Testis (tissue), 3 donors: ENCODE data around the gene CDC42BPB. TPM values are rescaled to one million over a fixed set of nuclear protein-coding genes. Genes with fewer than 3 reads are reported as not detected.

ENCODE experiments used
- DNase-seq: peaks from one replicate; pipeline ENCODE4 v3.0.0-alpha.2; 2019
- H3K27ac ChIP-seq, 2 donors: fragments of 200-600 bp; sonication (generic); one replicate each; pipeline ENCODE4 v1.5.1; 2019
- H3K27me3 ChIP-seq: fragments of 200-600 bp; sonication (generic); one replicate; pipeline ENCODE4 v1.5.1; 2019
- H3K36me3 ChIP-seq: fragments of 200-600 bp; sonication (generic); one replicate; pipeline ENCODE4 v1.5.1; 2017; ENCODE audit warnings: low read depth; ENCODE audit errors: missing control alignments
- H3K4me1 ChIP-seq: fragments of 200-600 bp; sonication (generic); one replicate; pipeline ENCODE4 v1.5.1; 2019
- H3K4me3 ChIP-seq, 2 donors: fragments of 200-600 bp; sonication (generic); one replicate each; pipeline ENCODE4 v1.5.1; 2017 to 2019
- H3K9me3 ChIP-seq: fragments of 200-600 bp; sonication (generic); one replicate; pipeline ENCODE4 v1.5.1; 2017
- POLR2A ChIP-seq: fragments of 450-650 bp; IDR thresholded peaks from one replicate; pipeline ENCODE4 v1.6.1; 2017; ENCODE audit warnings: antibody characterized with exemption, mild to moderate bottlenecking, moderate library complexity
- WGBS, 2 donors: methylation state at CpG; one replicate each; pipeline ENCODE4 v1.1.5; 2018; 5-methylcytosine and 5-hydroxymethylcytosine counted together
- intact Hi-C: fragments of 100-400 bp; cut with DNase I; formaldehyde crosslinking; loops from one replicate; pipeline ENCODE4 v1.15.1; 2023; ENCODE audit warnings: low total_unique reads
- polyA plus RNA-seq: library from polyadenylated mRNA; stranded (reverse); fragments of 350-450 nt; fragmentation: Illumina TruSeq; extraction: RNeasy Lipid Tissue Mini Kit (QIAGEN cat#74804); gene quantifications from one replicate; pipeline ENCODE4 v1.2.3, GENCODE V29; 2014; ENCODE audit warnings: low read depth, low replicate concordance; ENCODE audit not compliant: insufficient read depth
- total RNA-seq, 2 donors: library from RNA; depleted of rRNA; stranded (reverse); fragments of >200 nt; gene quantifications; one replicate each; pipeline ENCODE4 v1.2.3, GENCODE V29; 2016
- TF ChIP-seq, protein P1 (sequence below), 3 experiments: fragments of 450-650 bp in 2 of 3; fragments of 200-600 bp in 1 of 3; sonication (generic) in 1 of 3; IDR thresholded peaks; one replicate each; pipeline ENCODE4 v1.5.1; 2016 to 2019; ENCODE audit warnings: antibody characterized with exemption in 3 of 3, mild to moderate bottlenecking in 2 of 3, moderate library complexity in 1 of 3

Gene CDC42BPB
- total and polyA plus RNA-seq, 3 donors from 2014 or later: 90.3 to 216 (median 201) TPM

DNA sequence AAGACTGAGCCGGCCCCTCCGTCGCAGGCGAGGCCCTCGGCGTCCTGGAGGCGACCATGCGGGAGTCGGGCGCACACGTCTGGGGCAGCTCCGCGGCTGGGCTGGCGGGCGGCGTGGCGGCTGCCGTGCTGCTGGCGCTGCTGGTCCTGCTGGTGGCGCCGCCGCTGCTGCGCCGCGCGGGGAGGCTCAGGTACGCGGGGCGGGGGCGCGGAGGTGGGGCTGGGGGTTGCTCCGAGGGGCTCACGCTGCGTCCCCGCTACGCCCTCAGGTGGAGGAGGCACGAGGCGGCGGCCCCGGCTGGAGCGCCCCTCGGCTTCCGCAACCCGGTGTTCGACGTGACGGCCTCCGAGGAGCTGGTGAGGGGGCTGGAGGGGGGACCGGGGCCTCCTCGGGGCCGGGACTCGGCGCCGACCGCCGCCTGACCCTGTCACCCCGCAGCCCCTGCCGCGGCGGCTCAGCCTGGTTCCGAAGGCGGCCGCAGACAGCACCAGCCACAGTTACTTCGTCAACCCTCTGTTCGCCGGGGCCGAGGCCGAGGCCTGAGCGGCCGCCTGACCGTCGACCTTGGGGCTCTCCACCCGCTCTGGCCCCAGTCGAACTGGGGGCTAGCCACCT lies 127.1 kb downstream of the CDC42BPB start:
- no peak for DNase-seq
- Histone ChIP-seq H3K27me3 (no peaks in the 10 kb centered on the region), H3K4me1 (peaks cover 16% of the 10 kb centered on the region), H3K36me3 (no peaks in the 10 kb centered on the region), H3K4me3 (peak overlapping the region; percentile 18 to 47), H3K9me3 (no peaks in the 10 kb centered on the region), H3K27ac (no peak overlapping the region)
- 3% methylated on average over 11 to 48 of the region's 74 CpGs for WGBS, 2 donors
- TF ChIP-seq, protein P1, sequence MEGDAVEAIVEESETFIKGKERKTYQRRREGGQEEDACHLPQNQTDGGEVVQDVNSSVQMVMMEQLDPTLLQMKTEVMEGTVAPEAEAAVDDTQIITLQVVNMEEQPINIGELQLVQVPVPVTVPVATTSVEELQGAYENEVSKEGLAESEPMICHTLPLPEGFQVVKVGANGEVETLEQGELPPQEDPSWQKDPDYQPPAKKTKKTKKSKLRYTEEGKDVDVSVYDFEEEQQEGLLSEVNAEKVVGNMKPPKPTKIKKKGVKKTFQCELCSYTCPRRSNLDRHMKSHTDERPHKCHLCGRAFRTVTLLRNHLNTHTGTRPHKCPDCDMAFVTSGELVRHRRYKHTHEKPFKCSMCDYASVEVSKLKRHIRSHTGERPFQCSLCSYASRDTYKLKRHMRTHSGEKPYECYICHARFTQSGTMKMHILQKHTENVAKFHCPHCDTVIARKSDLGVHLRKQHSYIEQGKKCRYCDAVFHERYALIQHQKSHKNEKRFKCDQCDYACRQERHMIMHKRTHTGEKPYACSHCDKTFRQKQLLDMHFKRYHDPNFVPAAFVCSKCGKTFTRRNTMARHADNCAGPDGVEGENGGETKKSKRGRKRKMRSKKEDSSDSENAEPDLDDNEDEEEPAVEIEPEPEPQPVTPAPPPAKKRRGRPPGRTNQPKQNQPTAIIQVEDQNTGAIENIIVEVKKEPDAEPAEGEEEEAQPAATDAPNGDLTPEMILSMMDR (IDR thresholded peaks at IDR 0.05): no peak
- TF ChIP-seq POLR2A: no peak
- intact Hi-C loops: no loop called here

DNA sequence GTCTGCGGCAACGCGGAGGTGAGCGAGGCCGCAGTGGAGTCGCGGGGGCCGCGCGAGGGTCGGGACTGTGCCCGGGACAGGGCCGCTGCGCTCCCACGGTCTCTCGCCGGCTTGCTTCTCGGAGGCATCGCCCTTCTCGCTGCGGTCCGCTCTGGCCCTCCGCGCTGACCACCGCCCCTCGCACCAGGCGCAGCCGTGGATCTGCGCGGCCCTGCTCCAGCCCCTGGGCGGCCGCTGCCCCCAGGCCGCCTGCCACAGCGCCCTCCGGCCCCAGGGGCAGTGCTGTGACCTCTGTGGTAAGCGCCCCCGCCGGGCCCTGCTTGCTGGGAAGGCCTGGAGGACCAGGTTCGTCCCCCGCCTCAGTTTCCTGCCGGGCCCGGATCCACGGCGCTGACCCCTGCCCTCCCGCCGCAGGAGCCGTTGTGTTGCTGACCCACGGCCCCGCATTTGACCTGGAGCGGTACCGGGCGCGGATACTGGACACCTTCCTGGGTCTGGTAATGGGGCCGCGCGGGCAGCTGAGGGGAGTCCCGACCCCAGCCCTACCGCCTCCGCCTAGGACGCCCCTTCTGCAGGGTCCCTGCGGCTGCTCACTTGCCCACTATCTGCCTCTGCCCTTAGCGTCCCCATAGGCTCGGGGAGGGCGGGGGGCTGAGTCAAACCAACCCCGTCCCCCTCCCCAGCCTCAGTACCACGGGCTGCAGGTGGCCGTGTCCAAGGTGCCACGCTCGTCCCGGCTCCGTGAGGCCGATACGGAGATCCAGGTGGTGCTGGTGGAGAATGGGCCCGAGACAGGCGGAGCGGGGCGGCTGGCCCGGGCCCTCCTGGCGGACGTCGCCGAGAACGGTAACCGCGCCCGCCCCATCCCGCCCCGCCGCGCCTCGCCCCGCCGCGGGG lies 127.9 kb downstream of the CDC42BPB start:
- H3K4me3 ChIP-seq: peak overlapping the region; percentile 29 to 47
- H3K9me3 ChIP-seq: no peaks in the 10 kb centered on the region
- no peak overlapping the region for H3K27ac ChIP-seq
- TF ChIP-seq, protein P1 (IDR thresholded peaks at IDR 0.05): no peak
- TF ChIP-seq POLR2A: no peak
- WGBS, 2 donors: 3% methylated on average over 90 of the region's 94 CpGs; no CpG with 5 or more reads in 1 of the 2 donors
- peaks cover 16% of the 10 kb centered on the region for H3K4me1 ChIP-seq
- no peak for DNase-seq
- intact Hi-C loops: loop anchor here (10.0 kb wide), 1 partner anchor 155 kb away; the partner anchor contains the start of gene TRAF3
- H3K36me3 ChIP-seq: no peaks in the 10 kb centered on the region
- H3K27me3 ChIP-seq: no peaks in the 10 kb centered on the region

DNA sequence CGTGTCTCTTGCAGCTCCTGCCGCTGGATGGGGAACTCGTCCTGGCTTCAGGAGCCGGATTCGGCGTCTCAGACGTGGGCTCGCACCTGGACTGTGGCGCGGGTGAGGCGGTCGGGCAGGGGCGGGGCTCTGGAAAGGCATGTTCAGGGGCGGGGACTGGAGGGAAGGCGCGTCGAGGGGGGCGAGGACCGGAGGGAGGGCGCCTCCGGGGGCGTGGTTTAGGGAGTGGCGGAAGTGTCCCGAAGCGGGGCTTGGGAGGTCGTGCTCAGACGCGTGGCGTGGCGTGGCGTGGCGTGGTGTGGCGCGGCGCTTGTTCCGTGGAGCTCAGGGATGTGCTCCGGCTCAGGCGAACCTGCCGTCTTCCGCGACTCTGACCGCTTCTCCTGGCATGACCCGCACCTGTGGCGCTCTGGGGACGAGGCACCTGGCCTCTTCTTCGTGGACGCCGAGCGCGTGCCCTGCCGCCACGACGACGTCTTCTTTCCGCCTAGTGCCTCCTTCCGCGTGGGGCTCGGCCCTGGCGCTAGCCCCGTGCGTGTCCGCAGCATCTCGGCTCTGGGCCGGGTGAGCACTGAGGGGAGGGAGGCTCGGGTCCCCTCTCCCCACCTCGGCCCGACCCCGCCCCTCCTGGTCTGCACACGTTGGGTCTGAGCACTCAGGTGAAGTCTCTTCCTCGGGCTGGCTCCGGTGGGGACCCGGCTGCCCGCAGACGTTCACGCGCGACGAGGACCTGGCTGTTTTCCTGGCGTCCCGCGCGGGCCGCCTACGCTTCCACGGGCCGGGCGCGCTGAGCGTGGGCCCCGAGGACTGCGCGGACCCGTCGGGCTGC lies 128.7 kb downstream of the CDC42BPB start:
- intact Hi-C loops: loop anchor here (10.0 kb wide), 1 partner anchor 154 kb away; the partner anchor contains the start of gene TRAF3
- Histone ChIP-seq H3K36me3 (no peaks in the 10 kb centered on the region), H3K4me1 (peaks cover 16% of the 10 kb centered on the region), H3K4me3 (peak overlapping the region; percentile 29 to 47), H3K27ac (no peak overlapping the region), H3K27me3 (no peaks in the 10 kb centered on the region), H3K9me3 (no peaks in the 10 kb centered on the region)
- TF ChIP-seq POLR2A: no peak
- TF ChIP-seq, protein P1 (IDR thresholded peaks at IDR 0.05): no peak
- 2 to 5% methylated on average over 34 to 79 of the region's 94 CpGs for WGBS, 2 donors
- DNase-seq: peak; percentile 66

DNA sequence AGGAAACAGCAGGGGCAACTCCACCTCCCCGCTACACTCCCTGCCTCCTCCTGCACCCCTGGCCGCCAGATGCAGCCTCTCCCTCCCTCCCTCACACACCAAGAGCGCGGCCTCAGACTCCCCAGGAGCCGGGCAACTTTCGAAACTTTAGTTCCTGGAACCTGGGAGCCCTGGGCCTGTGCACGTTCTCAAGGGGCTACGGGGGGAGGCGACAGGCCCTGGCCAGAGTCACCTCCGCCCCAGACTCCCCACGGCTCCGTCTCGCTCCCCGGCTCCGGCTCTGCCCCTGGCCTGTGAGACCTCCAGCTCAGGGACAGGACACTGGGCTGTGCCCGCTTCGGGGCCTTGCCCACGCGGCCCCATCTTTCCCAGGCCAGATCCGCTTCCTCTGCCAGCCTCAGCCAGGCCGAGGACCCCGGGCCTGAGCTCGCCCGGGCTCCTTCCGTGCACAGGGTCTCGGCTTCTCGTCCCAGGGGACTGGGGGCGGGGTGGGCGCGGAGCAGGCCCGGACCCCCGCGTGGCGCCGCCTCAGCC lies 129.4 kb downstream of the CDC42BPB start:
- Histone ChIP-seq H3K36me3 (no peaks in the 10 kb centered on the region), H3K27ac (no peak overlapping the region), H3K9me3 (no peaks in the 10 kb centered on the region), H3K27me3 (no peaks in the 10 kb centered on the region), H3K4me1 (peaks cover 18% of the 10 kb centered on the region), H3K4me3 (peak overlapping the region; percentile 29 to 47)
- DNase-seq: no peak
- intact Hi-C loops: loop anchor here (10.0 kb wide), 1 partner anchor 153 kb away; the partner anchor contains the start of gene TRAF3
- 39 to 55% methylated on average over 7 to 20 of the region's 35 CpGs for WGBS, 2 donors
- TF ChIP-seq POLR2A: no peak
- TF ChIP-seq, protein P1 (IDR thresholded peaks at IDR 0.05): no peak
